Measurements from ENCODE around the gene PLXNB1.

The PLXNB1 gene

GRCh38 chr3:48405971-48406370 is 23.9 kb downstream of the PLXNB1 start:
- TF ChIP-seq POLR2AphosphoS5 (IDR thresholded peaks at IDR 0.05; ENCODE audit: low read depth): no peak
- TF ChIP-seq SPI1 (IDR thresholded peaks at IDR 0.05; ENCODE audit: borderline replicate concordance, low read depth): no peak
- TF ChIP-seq REST (IDR thresholded peaks at IDR 0.05; ENCODE audit: insufficient replicate concordance, low read depth): no peak
- no peak for DNase-seq (ENCODE audit: low read depth in 1 of 2, low spot score in 1 of 2)
- Histone ChIP-seq H3K4me3 (replicated peaks; ENCODE audit: insufficient read depth, low read length) (no peak overlapping the region), H3K27me3 (ENCODE audit: insufficient read depth, poor library complexity, severe bottlenecking) (no peaks in the 10 kb centered on the region), H3K27ac (replicated peaks) (no peak overlapping the region)

- H3K4me3 ChIP-seq (replicated peaks; ENCODE audit: insufficient read depth, low read length): no peak overlapping the region
- DNase-seq (ENCODE audit: low read depth in 1 of 2, low spot score in 1 of 2): no peak
- H3K27ac ChIP-seq (replicated peaks): no peak overlapping the region
- no peaks in the 10 kb centered on the region for H3K27me3 ChIP-seq (ENCODE audit: insufficient read depth, poor library complexity, severe bottlenecking)
- TF ChIP-seq GABPA (IDR thresholded peaks at IDR 0.05; ENCODE audit: low read depth): no peak
- no peak for TF ChIP-seq CTCF (IDR thresholded peaks at IDR 0.05; ENCODE audit: insufficient read depth, low read length)
- TF ChIP-seq SPI1 (IDR thresholded peaks at IDR 0.05; ENCODE audit: borderline replicate concordance, low read depth): no peak
- no peak for TF ChIP-seq REST (IDR thresholded peaks at IDR 0.05; ENCODE audit: insufficient replicate concordance, low read depth)
- TF ChIP-seq POLR2AphosphoS5 (IDR thresholded peaks at IDR 0.05; ENCODE audit: low read depth): no peak
Observed at GRCh38 chr3:48405343-48405881, 24.5 kb downstream of the PLXNB1 start.

- TF ChIP-seq SPI1 (IDR thresholded peaks at IDR 0.05; ENCODE audit: borderline replicate concordance, low read depth): no peak
- TF ChIP-seq GABPA (IDR thresholded peaks at IDR 0.05; ENCODE audit: low read depth): no peak
- no peak for TF ChIP-seq POLR2AphosphoS5 (IDR thresholded peaks at IDR 0.05; ENCODE audit: low read depth)
- no peak for TF ChIP-seq CTCF (IDR thresholded peaks at IDR 0.05; ENCODE audit: insufficient read depth, low read length)
- TF ChIP-seq REST (IDR thresholded peaks at IDR 0.05; ENCODE audit: insufficient replicate concordance, low read depth): no peak
- H3K27ac ChIP-seq (replicated peaks): no peak overlapping the region
- DNase-seq (ENCODE audit: low read depth in 1 of 2, low spot score in 1 of 2): no peak
- no peaks in the 10 kb centered on the region for H3K27me3 ChIP-seq (ENCODE audit: insufficient read depth, poor library complexity, severe bottlenecking)
- H3K4me3 ChIP-seq (replicated peaks; ENCODE audit: insufficient read depth, low read length): no peak overlapping the region
Observed at GRCh38 chr3:48404440-48405342, 25.2 kb downstream of the PLXNB1 start.

Measured in HL-60 (cell line).